ES-I3 (cell line): ENCODE data around the gene PFKFB4.
"Not testable (repeated sequence)": the region's sequence is repeated elsewhere in the genome, so short reads cannot be mapped to it uniquely, and the experiment has no call there.

Experiments used
- H3K36me3 ChIP-seq: 2 replicates; pipeline ENCODE4 v1.6.1; 2013; ENCODE audit warnings: mild to moderate bottlenecking, low read length, control low read depth, moderate library complexity; ENCODE audit not compliant: insufficient read depth
- H3K4me1 ChIP-seq: 2 replicates; pipeline ENCODE4 v1.6.1; 2013; ENCODE audit warnings: mild to moderate bottlenecking, control low read depth, low read length; ENCODE audit not compliant: insufficient read depth
- H3K9ac ChIP-seq: 2 replicates; pipeline ENCODE4 v1.6.1; 2013; ENCODE audit warnings: low read depth, mild to moderate bottlenecking, low read length, moderate library complexity
- H3K9me3 ChIP-seq: 2 replicates; pipeline ENCODE4 v1.6.1; 2013; ENCODE audit warnings: mild to moderate bottlenecking, low read length, moderate library complexity; ENCODE audit not compliant: control insufficient read depth, insufficient read depth

PFKFB4 gene

DNA sequence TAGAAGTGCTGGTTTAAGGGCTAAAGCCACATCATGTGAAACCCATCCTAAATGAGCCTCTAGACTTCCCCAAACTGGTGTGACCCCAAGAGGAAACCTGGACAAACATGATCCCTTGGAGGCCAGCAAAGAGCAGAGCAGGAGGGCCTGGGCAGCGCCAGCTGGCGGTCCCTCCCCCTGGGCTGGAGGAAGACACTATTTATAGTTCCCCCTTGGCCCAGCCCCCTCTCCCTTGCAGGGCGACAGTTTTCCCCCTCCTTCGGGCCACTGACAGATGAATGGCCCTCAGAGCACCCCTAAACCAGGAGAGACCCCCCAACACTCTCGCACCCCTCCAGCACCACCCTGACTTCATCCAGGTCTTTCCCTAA, 4.0 kb upstream of the PFKFB4 start:
- Histone ChIP-seq H3K9me3 (no peaks in the 10 kb centered on the region), H3K36me3 (0 out of 2 replicates have a peak, but pooled peaks cover 3% of the 10 kb centered on the region), H3K9ac (no peak overlapping the region), H3K4me1 (peaks cover 22% of the 10 kb centered on the region)

DNA sequence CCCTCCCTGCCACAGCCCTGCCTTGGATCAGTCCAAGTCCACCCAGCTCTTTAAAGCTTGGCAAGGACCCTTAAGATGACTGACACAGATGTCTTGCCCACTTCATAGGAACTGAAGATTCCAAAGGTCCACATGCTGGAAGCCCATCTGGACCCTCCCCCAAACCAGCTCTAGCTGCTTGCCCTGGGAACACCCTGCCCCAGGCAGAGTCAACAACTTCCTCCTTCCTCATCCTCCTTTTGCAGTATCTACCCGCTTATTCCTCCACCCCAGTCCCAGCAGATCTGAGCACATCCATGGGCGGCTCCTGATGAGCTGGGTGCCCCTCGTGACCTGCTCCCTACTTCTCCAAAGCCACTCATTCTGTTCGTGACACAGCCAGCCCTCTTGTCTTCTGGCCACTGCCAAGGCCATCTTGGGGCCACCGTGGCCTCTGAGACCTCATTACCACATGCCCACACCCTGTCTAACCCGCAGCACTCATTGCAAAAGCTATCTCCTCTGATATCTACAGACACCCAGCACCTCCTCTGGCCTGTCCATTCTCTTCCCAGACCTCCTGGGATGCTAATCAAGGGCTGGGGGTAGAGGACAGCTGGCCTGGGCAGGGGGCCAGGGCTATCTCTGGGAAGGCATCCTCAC, 2.0 kb upstream of the PFKFB4 start:
- peaks cover 25% of the 10 kb centered on the region for H3K4me1 ChIP-seq
- no peaks in the 10 kb centered on the region for H3K9me3 ChIP-seq
- no peak overlapping the region for H3K9ac ChIP-seq
- no peaks in the 10 kb centered on the region for H3K36me3 ChIP-seq

DNA sequence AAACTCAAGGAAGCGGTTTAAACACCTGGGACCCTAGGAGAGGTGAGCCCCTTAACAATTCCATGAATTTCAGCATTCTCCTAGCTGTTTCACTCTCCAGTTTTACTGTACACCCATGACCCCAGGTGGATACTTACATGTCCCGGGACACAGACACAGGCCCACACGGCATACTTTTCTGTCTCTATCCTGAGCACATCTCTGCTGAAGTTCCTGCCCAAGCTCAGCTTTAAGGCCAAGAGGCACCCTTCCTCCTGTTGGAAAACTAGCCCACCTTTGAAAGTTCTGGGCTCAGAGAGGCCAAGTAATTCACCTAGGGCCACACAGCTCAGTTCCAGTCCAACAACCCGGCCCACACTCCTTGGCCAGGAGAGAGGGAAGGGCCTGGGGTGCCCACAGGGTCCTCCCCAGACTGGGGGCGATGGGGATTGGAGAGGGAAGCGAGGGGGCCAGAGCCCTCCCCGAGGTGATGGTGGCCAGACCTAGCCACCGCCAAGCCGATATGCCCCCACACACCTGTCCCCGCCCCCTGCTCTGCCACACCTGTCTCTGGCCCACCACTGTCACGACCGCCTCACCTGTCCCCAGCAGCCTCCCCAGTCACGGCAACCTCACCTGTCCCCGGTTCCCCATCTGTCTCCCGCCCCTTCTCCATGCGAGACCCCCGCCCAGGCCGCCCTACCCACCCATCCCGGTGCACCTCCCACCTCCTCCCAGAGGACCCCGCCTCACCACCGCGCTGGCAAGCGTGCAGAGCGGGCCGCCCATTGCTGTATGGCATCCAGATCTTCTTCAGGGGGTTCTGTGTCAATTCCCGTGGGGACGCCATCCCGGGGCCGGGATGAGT, 431 bp downstream of the PFKFB4 start:
- H3K9me3 ChIP-seq: no peaks in the 10 kb centered on the region
- peak overlapping the region; percentile 61; the same call in 1 of the 2 replicates for H3K9ac ChIP-seq
- H3K36me3 ChIP-seq: no peaks in the 10 kb centered on the region
- H3K4me1 ChIP-seq: peaks cover 17% of the 10 kb centered on the region

DNA sequence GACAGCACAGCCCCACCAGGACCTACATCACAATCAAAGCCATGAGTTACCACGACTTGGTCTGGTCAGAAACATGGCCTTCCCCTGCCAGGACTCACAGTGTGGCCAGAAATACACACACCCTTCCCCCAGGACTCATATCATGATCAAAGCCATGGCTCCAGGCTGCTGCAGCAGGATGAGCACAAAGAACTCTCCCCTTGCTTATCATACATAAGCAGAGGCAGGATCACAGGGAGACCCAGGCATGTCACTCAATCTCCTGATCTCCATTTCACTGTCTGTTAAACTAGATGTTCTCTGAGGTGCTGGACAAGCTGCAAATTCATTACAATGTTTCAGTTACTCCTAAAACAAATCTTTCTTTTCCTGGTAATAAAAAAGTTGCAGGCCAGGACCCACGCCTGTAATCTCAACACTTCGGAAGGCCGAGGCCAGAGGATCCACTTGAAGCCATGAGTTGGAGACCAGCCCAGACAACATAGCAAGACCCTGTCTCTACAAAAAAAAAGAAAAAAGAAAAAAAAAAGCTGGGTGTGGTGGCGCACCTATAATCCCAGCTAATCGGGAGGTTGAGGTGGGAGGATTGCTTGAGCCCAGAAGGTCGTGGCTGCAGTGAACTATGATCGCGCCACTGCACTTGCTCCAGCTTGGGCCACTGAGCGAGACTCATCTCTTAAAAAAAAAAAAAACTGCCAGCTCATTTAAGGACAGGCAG, 1.2 kb downstream of the PFKFB4 start:
- Histone ChIP-seq H3K36me3 (no peaks in the 10 kb centered on the region), H3K4me1 (peaks cover 13% of the 10 kb centered on the region), H3K9me3 (no peaks in the 10 kb centered on the region), H3K9ac (peak overlapping the region; percentile 61; the same call in 1 of the 2 replicates)

DNA sequence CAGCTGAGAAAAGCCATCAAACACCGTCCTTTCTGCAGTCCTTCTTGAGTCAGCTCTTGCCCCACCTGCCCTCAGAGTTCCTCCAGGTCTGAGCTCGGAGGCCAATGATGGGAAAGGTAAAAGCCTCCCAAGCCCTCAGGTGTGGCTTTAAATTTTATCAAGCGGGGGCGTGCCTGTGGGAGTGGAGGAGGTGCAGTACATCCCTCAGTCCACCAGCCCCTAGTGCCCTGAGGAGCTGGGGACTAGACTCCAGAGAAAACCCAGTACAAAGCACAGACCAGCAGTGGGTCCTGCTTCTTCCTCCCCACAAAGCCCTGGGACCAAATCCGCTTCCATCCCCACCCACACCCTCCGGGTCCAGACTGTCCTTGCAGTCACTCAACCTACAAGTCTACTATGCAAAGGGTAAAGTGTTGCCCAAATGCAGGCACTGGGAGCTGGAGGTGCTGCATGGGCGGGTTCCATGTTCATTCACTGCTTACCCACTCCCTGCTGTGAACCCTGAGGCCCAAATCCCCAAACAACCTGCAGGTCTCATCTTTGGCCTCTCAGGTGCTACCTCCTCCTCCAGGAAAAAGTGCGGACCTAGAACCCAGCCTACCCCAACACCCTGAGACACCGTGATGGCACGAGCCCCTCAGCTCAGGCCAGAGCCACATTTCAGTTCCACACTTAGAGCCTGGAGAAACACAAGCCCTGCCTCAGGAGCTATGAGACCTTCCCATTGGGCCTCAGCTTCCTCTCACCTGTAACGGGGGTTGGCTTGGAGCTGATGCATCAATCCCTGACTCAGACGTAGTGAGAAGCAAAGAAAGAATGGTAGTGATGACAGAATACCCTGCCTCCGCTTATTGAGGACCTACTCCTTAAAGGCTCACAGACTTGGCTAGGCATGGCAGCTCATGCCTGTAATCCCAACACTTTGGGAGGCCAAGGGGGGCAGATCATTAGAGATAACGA, 2.4 kb downstream of the PFKFB4 start:
- Histone ChIP-seq H3K4me1 (peaks cover 10% of the 10 kb centered on the region; the same call in 1 of the 2 replicates), H3K36me3 (no peaks in the 10 kb centered on the region), H3K9ac (no peak overlapping the region)

DNA sequence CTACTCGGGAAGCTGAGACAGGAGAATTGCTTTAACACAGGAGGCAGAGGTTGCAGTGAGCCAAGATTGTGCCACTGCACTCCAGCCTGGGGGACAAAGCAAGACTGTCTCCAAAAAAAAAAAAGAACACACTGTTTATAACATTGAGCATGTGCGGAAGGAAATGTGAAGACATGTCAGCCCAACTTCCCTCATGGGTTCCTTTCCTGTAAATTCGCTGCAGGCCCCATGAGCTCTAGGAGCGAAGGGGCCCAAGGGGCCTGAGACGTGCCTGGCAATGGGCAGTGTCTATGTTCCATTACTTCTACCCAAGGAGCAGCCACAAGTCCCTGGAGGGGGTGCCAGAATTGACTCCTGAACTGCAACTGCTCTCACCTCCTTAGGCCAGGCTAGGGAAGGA, 3.2 kb downstream of the PFKFB4 start:
- Histone ChIP-seq H3K4me1 (peaks cover 8% of the 10 kb centered on the region; the same call in 1 of the 2 replicates), H3K9me3 (no peaks in the 10 kb centered on the region), H3K9ac (no peak overlapping the region), H3K36me3 (no peaks in the 10 kb centered on the region)

More for the DNA sequence above, 2.4 kb downstream of the PFKFB4 start:
- H3K9me3 ChIP-seq: no peaks in the 10 kb centered on the region

DNA sequence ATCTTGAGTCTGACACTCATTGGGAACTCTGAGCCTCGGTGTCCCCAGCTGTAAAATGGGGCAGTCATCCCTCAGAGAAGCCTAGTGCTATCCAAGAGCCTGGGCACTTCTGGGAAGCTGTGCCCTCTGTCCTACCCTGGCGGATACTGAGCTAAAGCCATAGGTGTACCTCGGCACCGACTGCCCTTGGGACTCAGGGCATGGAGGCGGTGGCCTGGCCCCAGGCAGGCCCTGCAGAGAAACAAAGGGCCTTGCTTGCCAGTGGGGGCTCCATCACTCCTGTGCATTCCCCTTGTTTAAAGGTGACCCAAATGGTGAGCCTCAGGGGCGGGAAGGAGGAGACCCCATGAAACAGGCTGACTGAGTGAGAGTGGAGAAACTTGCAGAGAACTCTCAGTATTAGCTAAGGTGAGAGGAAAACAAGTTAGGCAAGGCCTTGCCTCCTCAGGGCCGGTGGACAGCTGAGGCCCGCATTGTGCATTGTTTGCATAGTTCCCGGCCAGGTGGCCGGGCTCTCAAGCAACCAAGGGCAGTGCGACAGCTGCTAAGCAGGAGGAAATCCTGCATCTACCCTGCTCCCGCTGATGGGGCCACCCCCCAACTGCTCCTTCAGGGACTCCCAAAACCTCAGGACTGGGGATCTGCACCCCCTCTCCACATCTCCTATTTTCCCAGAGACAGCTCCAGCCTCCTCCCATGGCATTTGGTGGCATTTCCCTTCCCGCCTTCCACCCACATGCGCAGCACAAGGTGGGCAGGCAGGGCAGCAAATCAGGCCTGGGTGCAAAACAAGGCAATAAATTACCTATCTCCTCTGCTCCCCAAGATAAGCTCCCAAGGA, 4.3 kb downstream of the PFKFB4 start:
- no peaks in the 10 kb centered on the region for H3K36me3 ChIP-seq
- H3K9ac ChIP-seq: no peak overlapping the region
- peaks cover 7% of the 10 kb centered on the region; the same call in 1 of the 2 replicates for H3K4me1 ChIP-seq
- H3K9me3 ChIP-seq: no peaks in the 10 kb centered on the region

DNA sequence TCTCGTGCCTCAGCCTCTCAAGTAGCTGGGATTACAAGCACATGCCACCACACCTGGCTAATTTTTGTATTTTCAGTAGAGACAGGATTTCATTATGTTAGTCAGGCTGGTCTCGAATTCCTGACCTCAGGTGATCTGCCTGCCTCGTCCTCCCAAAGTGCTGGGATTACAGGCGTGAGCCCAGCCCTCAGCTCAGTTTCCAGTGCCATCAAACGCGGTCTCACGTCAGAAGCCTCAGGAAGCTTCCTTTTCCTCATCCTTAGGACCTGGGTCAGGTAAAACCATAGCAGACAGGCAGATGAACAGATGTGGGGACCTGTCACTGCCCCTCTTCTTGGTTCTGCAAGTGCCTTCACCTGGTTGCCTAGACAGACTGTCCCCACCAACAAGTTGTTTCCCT, 5.0 kb downstream of the PFKFB4 start:
- not testable (repeated sequence) for H3K9ac ChIP-seq, H3K9me3 ChIP-seq, H3K36me3 ChIP-seq, H3K4me1 ChIP-seq

DNA sequence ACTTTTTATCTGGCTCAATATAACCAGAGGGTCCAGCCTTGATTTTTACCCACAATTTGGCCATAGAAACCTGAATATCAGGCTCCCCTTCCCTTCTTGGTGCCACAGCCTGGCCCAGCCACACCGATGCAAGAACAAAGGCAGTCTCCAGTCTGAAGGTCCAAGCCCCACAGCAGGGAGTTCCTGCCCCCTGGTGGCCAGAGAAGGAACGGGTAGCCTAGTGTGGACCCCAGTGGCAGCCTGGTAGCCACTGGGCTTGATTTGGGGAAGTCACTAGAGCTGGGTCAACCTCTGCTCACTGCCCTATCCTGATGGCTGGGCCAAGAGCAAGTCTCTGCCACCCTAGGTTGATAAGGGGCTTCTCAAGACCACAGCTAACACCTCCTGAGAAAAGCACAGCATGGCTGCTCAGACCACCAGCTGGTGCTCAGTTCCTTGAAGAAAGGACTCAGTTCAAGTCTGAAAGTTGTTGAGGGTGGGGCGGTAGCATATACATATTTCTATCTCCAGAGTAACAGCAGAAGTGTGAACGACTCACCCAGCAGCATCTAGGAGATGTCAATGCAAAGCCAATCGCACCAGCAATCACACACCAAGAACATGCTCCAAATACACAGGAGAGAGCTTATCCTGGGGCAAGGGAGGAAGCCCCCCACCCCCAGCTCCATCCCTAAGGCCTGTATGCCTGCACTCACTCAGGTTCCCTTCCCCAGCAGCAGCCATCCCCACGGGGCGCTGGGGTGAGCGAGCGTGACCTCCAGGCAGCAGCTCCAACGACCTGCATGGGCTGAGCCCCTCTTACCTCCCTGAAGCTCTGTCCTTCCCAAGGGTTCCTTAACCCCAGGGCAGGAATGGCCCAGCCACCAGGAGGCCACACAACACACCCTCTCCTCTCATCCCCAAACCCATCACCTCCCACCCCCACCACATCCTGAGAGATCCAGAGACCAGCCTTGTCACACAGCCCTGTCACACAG, 7.6 kb downstream of the PFKFB4 start:
- no peaks in the 10 kb centered on the region for H3K36me3 ChIP-seq
- no peaks in the 10 kb centered on the region for H3K9me3 ChIP-seq
- no peak overlapping the region for H3K9ac ChIP-seq
- H3K4me1 ChIP-seq: no peaks in the 10 kb centered on the region

DNA sequence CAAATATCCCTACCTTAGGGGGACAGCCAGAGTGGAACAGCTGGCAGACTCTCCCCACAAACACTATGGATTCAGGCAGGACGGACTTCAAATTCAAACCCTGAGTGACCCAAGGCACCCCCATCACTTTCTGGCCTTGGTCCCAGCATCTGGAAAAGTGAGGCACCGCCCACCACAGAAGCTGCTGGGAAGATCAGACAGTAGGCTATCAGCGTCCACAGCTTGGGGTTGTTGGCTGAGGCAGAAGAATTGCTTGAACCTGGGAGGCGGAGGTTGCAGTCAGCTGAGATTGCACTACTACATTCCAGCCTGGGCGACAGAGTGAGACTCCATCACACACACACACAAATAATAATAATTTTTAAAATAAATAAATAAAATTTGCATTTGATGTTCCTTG, 8.5 kb downstream of the PFKFB4 start:
- H3K4me1 ChIP-seq: no peaks in the 10 kb centered on the region
- H3K36me3 ChIP-seq: no peaks in the 10 kb centered on the region
- H3K9ac ChIP-seq: no peak overlapping the region
- H3K9me3 ChIP-seq: no peaks in the 10 kb centered on the region

DNA sequence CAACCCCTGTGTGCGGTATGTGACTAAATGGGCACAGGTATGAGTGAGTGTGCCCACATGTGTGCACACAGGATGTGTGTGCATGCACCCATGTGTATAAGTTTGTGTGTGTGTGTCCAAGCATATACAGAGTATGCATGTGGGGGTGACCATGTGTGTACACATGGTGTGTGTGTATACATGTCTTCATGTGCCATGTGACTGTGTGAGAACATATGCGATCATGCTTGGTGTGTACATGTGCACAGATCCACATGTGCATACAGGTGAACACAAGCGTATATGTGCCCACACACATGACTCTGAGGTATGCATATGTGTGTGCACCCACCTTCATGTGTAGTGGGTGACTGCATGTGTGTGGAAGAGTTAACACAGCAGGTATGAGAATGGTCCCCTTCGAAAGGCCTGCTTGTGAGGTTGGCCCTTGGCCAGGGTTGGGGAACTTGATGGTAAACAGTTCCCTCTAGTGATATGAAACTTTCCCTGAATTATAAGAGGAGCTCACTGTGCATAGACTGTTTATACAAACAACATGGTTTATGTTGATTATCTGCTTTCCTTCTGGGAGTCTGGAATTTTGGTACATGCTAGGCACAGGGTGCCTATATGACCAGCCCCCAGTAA, 10.3 kb downstream of the PFKFB4 start:
- no peaks in the 10 kb centered on the region for H3K9me3 ChIP-seq
- H3K4me1 ChIP-seq: no peaks in the 10 kb centered on the region
- no peak overlapping the region for H3K9ac ChIP-seq
- H3K36me3 ChIP-seq: no peaks in the 10 kb centered on the region; the same call in 1 of the 2 replicates

DNA sequence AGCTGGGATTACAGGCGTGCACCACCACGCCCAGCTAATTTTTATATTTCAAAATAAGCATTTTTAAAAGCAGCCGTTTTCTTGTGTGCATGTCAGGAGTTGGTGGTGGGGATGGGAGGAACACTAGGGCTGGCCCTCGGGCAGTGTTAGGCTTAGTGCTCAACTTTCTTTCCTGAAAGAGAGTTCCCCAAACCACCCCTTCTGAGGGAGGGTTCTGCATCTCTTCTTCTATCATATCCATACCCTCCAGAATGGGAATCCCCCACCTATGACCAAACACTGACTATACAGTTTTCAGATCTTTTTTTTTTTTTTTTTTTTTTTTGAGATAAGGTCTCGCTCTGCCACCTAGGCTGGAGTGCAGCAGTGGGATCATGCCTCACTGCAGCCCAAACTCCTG, 12.5 kb downstream of the PFKFB4 start:
- Histone ChIP-seq H3K4me1 (no peaks in the 10 kb centered on the region), H3K36me3 (no peaks in the 10 kb centered on the region; the same call in 1 of the 2 replicates), H3K9ac (no peak overlapping the region), H3K9me3 (no peaks in the 10 kb centered on the region)
